Measurements from ENCODE around the gene MRPL33.

The MRPL33 gene

GRCh38 chr2:27728081-27728858 is 43.2 kb upstream of the MRPL33 start:
- TF ChIP-seq CTCF (IDR thresholded peaks at IDR 0.05; ENCODE audit: low read depth, low read length, missing control alignments): no peak
- no peak for DNase-seq (ENCODE audit: low read depth)

GRCh38 chr2:27729198-27729597 is 42.3 kb upstream of the MRPL33 start:
- TF ChIP-seq CTCF (IDR thresholded peaks at IDR 0.05; ENCODE audit: low read depth, low read length, missing control alignments): no peak
- H3K4me3 ChIP-seq (ENCODE audit: low read depth, low read length): no peak overlapping the region
- DNase-seq (ENCODE audit: low read depth): no peak

More at GRCh38 chr2:27728081-27728858, 43.2 kb upstream of the MRPL33 start:
- no peak overlapping the region for H3K4me3 ChIP-seq (ENCODE audit: low read depth, low read length)

GRCh38 chr2:27729614-27730013 is 41.9 kb upstream of the MRPL33 start:
- no peak for TF ChIP-seq CTCF (IDR thresholded peaks at IDR 0.05; ENCODE audit: low read depth, low read length, missing control alignments)
- DNase-seq (ENCODE audit: low read depth): no peak
- H3K4me3 ChIP-seq (ENCODE audit: low read depth, low read length): no peak overlapping the region

GRCh38 chr2:27730261-27730662 is 41.3 kb upstream of the MRPL33 start:
- TF ChIP-seq CTCF (IDR thresholded peaks at IDR 0.05; ENCODE audit: low read depth, low read length, missing control alignments): no peak

GRCh38 chr2:27730980-27731691 is 40.4 kb upstream of the MRPL33 start:
- no peak for DNase-seq (ENCODE audit: low read depth)
- no peak for TF ChIP-seq CTCF (IDR thresholded peaks at IDR 0.05; ENCODE audit: low read depth, low read length, missing control alignments)
- H3K4me3 ChIP-seq (ENCODE audit: low read depth, low read length): no peak overlapping the region

More at GRCh38 chr2:27730261-27730662, 41.3 kb upstream of the MRPL33 start:
- no peak for DNase-seq (ENCODE audit: low read depth)
- H3K4me3 ChIP-seq (ENCODE audit: low read depth, low read length): no peak overlapping the region

- no peak for TF ChIP-seq CTCF (IDR thresholded peaks at IDR 0.05; ENCODE audit: low read depth, low read length, missing control alignments)
- no peak overlapping the region for H3K4me3 ChIP-seq (ENCODE audit: low read depth, low read length)
- DNase-seq (ENCODE audit: low read depth): no peak
These were observed 37.2 kb upstream of the MRPL33 start for GRCh38 chr2:27734305-27734704.
